HG02623 (cell line): ENCODE data around the gene UVRAG.

Experiments used
- ATAC-seq: cut with Tn5 transposase; IDR thresholded peaks from one replicate; pipeline ENCODE4 v1.9.1; 2021; ENCODE audit warnings: moderate library complexity; ENCODE audit not compliant: unreplicated experiment

UVRAG gene

DNA sequence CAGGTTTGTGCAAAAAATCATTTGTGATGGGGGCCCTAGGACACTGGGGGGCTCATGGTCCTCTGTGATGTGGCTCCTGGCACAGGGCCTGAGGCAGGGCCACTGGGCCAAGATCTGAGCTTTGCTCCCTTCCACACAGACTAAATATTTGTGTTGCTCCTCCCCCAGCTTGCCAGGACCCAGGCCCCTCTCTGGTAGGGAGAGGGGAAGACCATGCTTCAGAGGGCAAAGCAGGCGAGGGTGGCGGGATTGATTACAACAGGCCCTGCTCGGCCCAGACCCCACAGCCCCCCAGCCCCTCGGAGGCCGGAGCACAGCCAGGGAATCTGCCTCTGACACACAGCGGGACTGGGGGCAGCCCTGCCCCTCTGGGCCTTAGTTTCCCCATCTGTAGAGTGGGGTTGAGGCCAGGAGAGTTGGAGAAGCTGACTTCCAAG, 362.3 kb downstream of the UVRAG start:
- no peak for ATAC-seq

DNA sequence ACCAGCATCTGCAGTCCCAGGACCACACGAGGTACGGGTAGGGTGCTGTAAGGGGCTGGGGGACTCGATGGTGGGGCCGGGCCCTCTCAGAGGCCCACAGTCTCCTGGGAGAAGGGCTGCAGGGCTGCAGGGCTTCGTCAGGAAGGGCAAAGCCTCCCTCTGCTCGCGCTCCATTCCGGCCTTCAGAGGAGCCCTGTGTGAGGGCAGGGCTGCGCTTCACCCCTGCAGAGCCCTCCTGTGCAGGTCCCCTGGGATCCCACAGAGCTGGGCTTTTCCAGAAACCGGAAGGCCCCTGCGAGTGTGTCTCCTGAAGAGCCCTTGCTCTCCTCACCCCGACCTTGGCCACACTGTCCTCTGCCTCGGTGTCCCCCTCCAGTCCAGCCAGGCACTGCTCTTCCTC, 364.1 kb downstream of the UVRAG start:
- ATAC-seq = no peak

DNA sequence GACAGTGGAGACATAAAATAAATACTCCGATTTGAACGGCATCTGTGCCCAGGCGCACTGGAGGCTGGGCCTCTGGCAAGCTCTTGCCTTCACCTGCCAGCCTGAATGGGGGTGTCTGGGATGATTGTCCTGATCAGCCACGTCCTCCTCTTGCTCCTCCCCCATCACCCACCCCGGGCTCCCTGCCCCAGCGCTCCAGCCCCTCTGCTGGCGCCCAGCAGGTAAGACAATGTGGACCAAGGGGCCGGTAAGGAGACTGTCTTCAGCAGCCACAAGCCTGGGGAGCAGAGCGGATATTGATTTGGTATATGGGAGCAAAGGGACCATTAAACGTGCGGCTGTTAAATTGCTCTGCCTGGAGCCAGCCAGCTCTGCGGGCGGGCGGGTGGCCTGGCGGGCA, 366.4 kb downstream of the UVRAG start:
- no peak for ATAC-seq

DNA sequence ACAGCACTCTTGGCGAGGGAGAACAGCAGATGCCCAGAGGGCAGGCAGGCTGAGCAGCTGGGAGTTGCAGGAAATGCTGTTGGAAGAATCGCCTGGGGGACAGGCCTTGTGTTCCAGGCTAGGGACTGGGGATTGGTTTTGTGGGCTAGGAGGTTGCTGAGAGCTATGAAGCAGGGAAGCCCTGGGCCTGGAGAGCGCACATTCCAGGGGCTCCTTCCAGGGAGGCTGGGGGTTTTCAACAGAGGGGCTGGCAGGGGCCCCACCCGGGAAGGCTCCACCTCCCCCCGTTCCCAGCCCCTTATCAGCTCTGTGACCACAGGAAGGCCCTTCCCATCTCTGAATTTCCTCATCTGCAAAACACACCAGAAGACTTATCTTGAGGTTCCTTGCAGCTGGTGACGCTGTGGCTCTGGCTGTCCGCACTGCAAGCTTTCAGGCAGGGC, 369.6 kb downstream of the UVRAG start:
- ATAC-seq = no peak

DNA sequence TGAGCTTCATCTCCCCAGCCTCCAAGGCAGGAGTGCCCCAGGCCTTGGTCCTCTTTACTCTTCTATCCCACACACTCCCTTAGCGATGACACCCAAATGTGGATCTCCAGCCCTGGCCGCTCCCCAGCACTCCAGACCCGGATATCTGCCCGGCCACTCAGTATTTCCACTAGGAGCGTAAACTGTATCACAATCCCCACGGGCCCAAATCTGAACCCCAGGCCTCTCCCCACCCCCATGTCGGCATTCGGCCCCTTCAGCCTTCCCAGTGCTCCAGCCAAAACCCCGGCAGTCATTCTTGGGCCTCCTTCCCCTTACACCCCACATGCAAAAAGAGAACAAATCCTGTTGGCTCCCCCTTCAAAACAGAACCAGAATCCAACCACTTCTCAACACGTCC, 370.5 kb downstream of the UVRAG start:
- ATAC-seq = no peak

DNA sequence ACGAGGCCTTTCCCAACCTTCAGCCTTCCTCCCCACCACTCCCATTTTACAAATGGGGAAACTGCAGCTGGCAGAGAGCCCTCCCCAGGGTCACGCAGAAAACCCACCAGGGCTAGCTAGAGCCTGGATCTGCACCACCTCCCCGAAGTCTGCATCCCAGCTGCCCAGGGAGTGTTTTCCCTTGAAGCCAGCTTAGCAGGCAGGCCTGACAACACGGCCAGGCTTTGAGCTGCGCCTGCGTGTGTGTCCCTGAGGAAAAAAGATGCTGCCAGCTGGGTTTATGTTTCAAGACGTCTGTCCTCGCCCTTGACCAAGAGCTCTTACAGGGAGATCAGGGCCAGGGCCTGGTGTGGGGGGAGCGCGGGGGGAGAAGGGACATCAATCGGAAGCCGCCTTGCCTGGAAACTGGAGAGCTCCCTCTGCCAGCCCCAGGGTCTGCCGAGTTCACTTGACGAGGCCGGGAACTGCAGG, 371.0 kb downstream of the UVRAG start:
- no peak for ATAC-seq

DNA sequence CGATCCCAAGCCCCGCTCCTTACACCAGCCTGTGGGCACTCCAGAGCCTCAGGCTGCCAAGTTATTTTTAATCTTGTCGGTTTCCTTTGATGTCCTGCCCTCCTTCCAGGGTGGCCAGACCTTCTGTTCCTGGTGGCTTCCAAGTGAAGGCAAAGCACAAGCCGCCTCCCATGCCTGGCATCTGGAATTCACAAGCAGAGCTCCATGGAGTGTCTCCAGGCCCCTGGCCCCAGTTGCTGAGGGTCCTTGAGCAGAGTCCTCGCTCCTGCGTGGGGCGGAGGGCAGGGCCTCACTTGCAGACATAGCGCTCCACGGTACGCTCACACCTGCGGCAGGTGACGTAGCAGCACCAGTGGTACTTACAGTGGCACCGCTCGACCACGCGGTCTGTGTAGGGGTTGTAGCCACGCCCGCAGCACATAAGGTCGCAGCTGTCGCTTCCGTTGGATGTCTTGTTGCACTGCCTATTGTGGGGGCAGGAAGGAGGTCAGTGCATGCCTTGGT, 371.8 kb downstream of the UVRAG start:
- ATAC-seq = no peak

DNA sequence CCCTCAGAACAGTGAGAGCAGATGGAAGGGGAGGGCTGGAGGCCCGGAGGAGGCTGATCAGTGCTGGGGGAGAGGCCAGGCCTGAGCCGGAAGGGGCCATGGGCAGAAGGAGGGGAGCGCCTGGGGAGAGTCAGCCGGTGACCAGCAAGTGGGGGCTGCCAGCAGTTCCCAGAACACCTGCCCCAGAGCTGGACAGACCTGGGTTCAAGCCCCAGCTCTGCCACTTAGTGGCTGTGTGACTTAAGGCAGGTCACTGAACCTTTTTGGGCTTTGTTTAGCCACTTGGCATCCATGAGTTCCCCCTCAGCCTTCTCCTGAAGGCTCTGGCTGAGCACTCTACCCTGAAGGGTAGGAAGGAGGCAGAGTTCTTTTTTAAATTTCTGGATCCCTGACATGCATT, 373.9 kb downstream of the UVRAG start:
- ATAC-seq = no peak

DNA sequence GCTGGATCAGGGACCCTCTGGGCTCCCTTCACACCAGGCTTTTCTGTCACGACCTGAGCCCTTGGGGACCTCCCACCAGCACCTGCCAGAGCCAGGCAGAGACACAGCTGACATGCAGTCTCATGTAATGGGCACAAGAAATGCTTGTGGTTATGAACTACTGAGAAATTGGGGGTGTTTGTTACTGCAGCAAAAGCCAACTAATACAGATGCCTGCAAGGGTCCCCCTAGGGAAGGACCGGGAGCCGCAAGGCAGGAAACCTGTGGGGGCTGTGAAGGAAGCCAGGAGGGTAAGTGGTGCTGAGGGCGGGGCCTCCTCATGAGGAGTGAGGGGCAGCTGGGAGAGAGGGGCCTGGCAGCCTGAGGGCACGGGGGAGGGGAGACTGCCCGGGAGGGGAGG, 374.7 kb downstream of the UVRAG start:
- no peak for ATAC-seq

DNA sequence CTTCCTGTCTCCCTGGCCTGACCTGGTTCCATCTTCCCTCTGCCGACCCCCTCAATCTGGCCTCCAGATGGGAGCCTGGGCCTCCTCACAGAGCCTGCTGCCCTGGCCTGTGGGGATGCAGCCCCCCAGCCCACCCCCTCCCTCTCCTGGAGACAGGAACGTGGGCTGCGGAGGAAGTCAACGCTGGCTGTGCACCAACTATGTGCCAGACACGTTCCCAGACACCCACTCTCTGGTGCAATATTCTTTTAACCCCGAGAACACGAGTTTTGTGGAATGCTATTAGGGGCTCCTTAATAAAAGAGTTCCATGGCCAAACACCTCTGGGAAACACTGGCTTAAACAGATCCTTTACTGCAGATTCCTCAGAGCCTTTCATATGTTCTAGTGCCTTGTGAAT, 375.4 kb downstream of the UVRAG start:
- no peak for ATAC-seq
